ENCODE data around the gene DYNC2LI1. TPM values are rescaled to one million over a fixed set of nuclear protein-coding genes. Genes with fewer than 3 reads are reported as not detected.

The DYNC2LI1 gene
- total RNA-seq, 2 experiments from 2014 or later, result 13.6 to 17.7 TPM

DNA sequence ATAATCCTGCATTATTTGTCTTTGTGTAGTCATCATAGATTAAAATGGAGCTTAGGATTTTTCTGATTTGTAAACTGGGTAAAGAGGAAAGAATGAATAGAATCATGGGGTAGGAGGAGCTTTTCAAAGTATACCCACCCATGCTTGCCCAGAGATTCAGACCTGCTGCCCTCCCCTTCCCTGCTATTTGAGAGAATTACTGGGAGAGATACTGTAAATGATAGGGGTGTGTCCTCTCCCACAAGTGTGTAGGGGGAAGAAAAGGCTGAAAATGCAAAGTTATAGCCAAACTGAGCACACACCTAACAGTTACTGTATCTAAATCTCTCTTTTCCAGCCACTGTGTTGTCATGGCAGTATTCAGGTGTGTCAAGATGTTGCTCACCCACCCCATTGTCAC, 21.5 kb upstream of the DYNC2LI1 start:
- no TSS peak for BruUV-seq (replicated peaks)
- TF ChIP-seq, protein P1, sequence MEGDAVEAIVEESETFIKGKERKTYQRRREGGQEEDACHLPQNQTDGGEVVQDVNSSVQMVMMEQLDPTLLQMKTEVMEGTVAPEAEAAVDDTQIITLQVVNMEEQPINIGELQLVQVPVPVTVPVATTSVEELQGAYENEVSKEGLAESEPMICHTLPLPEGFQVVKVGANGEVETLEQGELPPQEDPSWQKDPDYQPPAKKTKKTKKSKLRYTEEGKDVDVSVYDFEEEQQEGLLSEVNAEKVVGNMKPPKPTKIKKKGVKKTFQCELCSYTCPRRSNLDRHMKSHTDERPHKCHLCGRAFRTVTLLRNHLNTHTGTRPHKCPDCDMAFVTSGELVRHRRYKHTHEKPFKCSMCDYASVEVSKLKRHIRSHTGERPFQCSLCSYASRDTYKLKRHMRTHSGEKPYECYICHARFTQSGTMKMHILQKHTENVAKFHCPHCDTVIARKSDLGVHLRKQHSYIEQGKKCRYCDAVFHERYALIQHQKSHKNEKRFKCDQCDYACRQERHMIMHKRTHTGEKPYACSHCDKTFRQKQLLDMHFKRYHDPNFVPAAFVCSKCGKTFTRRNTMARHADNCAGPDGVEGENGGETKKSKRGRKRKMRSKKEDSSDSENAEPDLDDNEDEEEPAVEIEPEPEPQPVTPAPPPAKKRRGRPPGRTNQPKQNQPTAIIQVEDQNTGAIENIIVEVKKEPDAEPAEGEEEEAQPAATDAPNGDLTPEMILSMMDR (conservative IDR thresholded peaks at IDR 0.05; ENCODE audit: low read length), result no peak
- no peak for TF ChIP-seq EZH2phosphoT487 (IDR thresholded peaks at IDR 0.05; ENCODE audit: borderline replicate concordance, low read depth, low read length)

DNA sequence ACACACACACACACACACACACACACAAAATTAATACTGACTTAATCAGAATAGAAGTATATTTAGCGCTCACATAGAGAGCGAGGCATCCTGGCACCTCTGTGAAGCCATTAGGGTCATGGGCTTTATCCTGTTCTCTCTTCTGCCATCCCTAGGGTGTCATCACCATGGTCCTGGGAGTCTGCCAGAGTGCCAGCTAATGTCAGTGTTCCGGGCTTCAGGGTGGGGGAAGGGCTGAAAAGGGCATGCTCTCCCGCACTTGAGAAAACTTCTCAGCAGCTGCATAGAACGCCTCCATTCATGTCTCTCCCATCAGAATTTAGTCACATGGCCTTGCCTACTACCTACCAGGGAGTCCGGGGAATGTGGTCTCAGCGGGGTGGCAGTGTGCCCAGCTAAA, 19.7 kb upstream of the DYNC2LI1 start:
- TF ChIP-seq, protein P1 (conservative IDR thresholded peaks at IDR 0.05; ENCODE audit: low read length), result no peak
- TF ChIP-seq EZH2phosphoT487 (IDR thresholded peaks at IDR 0.05; ENCODE audit: borderline replicate concordance, low read depth, low read length), result no peak

More for the DNA sequence above, 21.5 kb upstream of the DYNC2LI1 start:
- Histone ChIP-seq H3K36me3 (ENCODE audit: insufficient read depth, low read length) (no peaks in the 10 kb centered on the region), H3K27ac (ENCODE audit: low read depth, low read length, poor library complexity, severe bottlenecking) (no peak overlapping the region), H2AFZ (ENCODE audit: low read length) (no peak overlapping the region), H3K9me3 (ENCODE audit: low read length) (no peaks in the 10 kb centered on the region), H3K79me2 (ENCODE audit: insufficient read depth, low read depth, low read length) (no peaks in the 10 kb centered on the region), H3K4me2 (ENCODE audit: low read length) (no peak overlapping the region), H3K9me2 (ENCODE audit: insufficient read depth, low read length) (no peaks in the 10 kb centered on the region), H4K20me1 (ENCODE audit: insufficient read depth, low read length) (no peaks in the 10 kb centered on the region), H3K4me3 (ENCODE audit: low read depth, low read length, poor library complexity, severe bottlenecking) (no peak overlapping the region), H3K4me1 (ENCODE audit: insufficient read depth, low read length, poor library complexity, severe bottlenecking) (no peaks in the 10 kb centered on the region)
- CTCF ChIA-PET (ENCODE audit: unreplicated experiment), result no interaction called here
- intact Hi-C loops (cut with micrococcal nuclease; ENCODE audit: unreplicated experiment), result no loop called here
- no peak for DNase-seq (ENCODE audit: low spot score)
- POLR2A ChIA-PET, result interaction anchor here (0.6 kb wide), 1 partner anchor 60 kb away, joined by 3 read pairs; no protein-coding TSS in a partner anchor

DNA sequence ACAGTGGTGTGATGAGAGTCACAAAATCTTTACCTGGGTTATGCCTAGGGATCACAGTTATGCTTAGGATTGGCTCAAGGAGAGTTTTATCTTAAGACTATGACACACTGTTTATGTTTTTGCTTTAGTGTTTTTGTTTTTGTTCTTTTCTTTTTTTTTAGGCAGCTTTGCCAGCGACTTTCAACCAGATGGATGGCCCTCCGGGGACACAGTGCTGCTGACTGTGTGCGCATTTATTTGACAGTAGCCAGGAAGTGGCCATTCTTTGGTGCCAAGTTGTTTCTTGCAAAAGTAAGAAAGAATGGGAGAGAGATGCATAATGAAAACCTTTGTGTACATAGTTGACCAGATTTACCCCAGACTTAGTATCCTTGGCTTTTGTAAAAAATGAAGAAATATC, 15.1 kb upstream of the DYNC2LI1 start:
- H4K20me1 ChIP-seq (ENCODE audit: insufficient read depth, low read length), result no peaks in the 10 kb centered on the region
- DNase-seq (ENCODE audit: low spot score), result no peak
- no peaks in the 10 kb centered on the region for H3K79me2 ChIP-seq (ENCODE audit: insufficient read depth, low read depth, low read length)
- no peaks in the 10 kb centered on the region for H3K9me3 ChIP-seq (ENCODE audit: low read length)
- H3K27ac ChIP-seq (ENCODE audit: low read depth, low read length, poor library complexity, severe bottlenecking), result no peak overlapping the region
- no peak overlapping the region for H3K4me3 ChIP-seq (ENCODE audit: low read depth, low read length, poor library complexity, severe bottlenecking)
- H3K36me3 ChIP-seq (ENCODE audit: insufficient read depth, low read length), result no peaks in the 10 kb centered on the region
- no peaks in the 10 kb centered on the region for H3K4me1 ChIP-seq (ENCODE audit: insufficient read depth, low read length, poor library complexity, severe bottlenecking)
- BruUV-seq (replicated peaks), result no TSS peak
- CTCF ChIA-PET (ENCODE audit: unreplicated experiment), result no interaction called here
- H3K4me2 ChIP-seq (ENCODE audit: low read length), result no peak overlapping the region
- intact Hi-C loops (cut with micrococcal nuclease; ENCODE audit: unreplicated experiment), result no loop called here
- no peaks in the 10 kb centered on the region for H3K9me2 ChIP-seq (ENCODE audit: insufficient read depth, low read length)
- POLR2A ChIA-PET, result no interaction called here
- TF ChIP-seq, protein P1 (conservative IDR thresholded peaks at IDR 0.05; ENCODE audit: low read length), result no peak
- no peak for TF ChIP-seq EZH2phosphoT487 (IDR thresholded peaks at IDR 0.05; ENCODE audit: borderline replicate concordance, low read depth, low read length)
- H2AFZ ChIP-seq (ENCODE audit: low read length), result no peak overlapping the region

More for the DNA sequence above, 19.7 kb upstream of the DYNC2LI1 start:
- intact Hi-C loops (cut with micrococcal nuclease; ENCODE audit: unreplicated experiment), result no loop called here
- Histone ChIP-seq H3K9me2 (ENCODE audit: insufficient read depth, low read length) (no peaks in the 10 kb centered on the region), H3K79me2 (ENCODE audit: insufficient read depth, low read depth, low read length) (no peaks in the 10 kb centered on the region), H4K20me1 (ENCODE audit: insufficient read depth, low read length) (no peaks in the 10 kb centered on the region), H3K27ac (ENCODE audit: low read depth, low read length, poor library complexity, severe bottlenecking) (no peak overlapping the region), H3K36me3 (ENCODE audit: insufficient read depth, low read length) (no peaks in the 10 kb centered on the region), H3K4me3 (ENCODE audit: low read depth, low read length, poor library complexity, severe bottlenecking) (no peak overlapping the region), H2AFZ (ENCODE audit: low read length) (no peak overlapping the region), H3K4me1 (ENCODE audit: insufficient read depth, low read length, poor library complexity, severe bottlenecking) (no peaks in the 10 kb centered on the region), H3K9me3 (ENCODE audit: low read length) (no peaks in the 10 kb centered on the region), H3K4me2 (ENCODE audit: low read length) (no peak overlapping the region)
- POLR2A ChIA-PET, result no interaction called here
- DNase-seq (ENCODE audit: low spot score), result no peak
- no TSS peak for BruUV-seq (replicated peaks)
- CTCF ChIA-PET (ENCODE audit: unreplicated experiment), result interaction anchor here (0.6 kb wide), 1 partner anchor 58 kb away, joined by 4 read pairs; no protein-coding TSS in a partner anchor

Data from OCI-LY7 (cell line).